ENCODE results near the gene DCTPP1.

DNA sequence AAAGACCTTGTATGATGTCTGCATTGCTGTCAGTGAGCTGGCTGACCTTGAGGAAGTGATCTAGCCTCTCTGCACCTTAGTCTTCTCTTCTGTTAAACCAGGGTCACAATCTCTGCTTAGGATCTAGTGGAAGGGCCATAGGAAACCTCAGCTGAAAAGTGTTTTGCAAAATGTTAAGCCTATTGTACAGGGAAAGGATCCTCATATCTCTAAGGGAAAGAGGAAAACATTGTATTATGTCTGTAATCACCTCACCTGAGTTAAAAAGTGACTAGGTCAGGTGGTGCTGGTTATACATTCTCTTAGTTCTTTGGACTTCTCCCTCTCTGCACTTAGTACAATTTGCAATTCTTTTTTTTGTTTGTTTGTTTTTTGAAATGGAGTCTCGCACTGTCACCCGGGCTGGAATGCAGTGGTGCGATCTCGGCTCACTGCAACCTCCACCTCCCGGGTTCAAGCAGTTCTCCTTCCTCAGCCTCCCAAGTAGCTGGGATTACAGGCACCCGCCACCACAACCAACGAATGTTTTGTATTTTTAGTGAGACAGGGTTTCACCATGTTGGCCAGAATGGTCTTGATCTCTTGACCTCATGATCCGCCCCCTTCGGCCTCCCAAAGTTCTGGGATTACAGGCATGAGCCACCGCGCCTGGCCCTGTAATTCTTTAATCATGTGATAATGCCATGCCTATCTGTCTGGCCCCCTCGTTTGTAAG lies 17.8 kb upstream of the DCTPP1 start:
- TF ChIP-seq, protein P1, sequence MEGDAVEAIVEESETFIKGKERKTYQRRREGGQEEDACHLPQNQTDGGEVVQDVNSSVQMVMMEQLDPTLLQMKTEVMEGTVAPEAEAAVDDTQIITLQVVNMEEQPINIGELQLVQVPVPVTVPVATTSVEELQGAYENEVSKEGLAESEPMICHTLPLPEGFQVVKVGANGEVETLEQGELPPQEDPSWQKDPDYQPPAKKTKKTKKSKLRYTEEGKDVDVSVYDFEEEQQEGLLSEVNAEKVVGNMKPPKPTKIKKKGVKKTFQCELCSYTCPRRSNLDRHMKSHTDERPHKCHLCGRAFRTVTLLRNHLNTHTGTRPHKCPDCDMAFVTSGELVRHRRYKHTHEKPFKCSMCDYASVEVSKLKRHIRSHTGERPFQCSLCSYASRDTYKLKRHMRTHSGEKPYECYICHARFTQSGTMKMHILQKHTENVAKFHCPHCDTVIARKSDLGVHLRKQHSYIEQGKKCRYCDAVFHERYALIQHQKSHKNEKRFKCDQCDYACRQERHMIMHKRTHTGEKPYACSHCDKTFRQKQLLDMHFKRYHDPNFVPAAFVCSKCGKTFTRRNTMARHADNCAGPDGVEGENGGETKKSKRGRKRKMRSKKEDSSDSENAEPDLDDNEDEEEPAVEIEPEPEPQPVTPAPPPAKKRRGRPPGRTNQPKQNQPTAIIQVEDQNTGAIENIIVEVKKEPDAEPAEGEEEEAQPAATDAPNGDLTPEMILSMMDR (IDR thresholded peaks at IDR 0.05; ENCODE audit: low read length), result no peak
- no peak for TF ChIP-seq EZH2 (optimal IDR thresholded peaks at IDR 0.05; ENCODE audit: low read depth, low read length)
